OCI-LY7 (cell line): ENCODE results near the gene CREB3L1.

Experiments used
- CTCF ChIP-seq: fragments of 200-600 bp; sonication (generic); conservative IDR thresholded peaks from 2 replicates; pipeline ENCODE4 v1.5.1; 2014; ENCODE audit warnings: mild to moderate bottlenecking, antibody characterized with exemption, low read length, moderate library complexity, mixed read lengths
- EZH2phosphoT487 ChIP-seq: fragments of 200-600 bp; sonication (generic); IDR thresholded peaks from 2 replicates; pipeline ENCODE4 v1.6.1; 2018; ENCODE audit warnings: low read depth, borderline replicate concordance, mild to moderate bottlenecking, mixed run types, antibody characterized with exemption, low read length, moderate library complexity, mixed read lengths

- TF ChIP-seq CTCF (no peak), EZH2phosphoT487 (0 out of 2 replicates have a peak, but pooled peaks have one; percentile 46)
Observed at GRCh38 chr11:46235777-46236688, 41.4 kb upstream of the CREB3L1 start.
